Fibroblast of lung (primary cell): Measurements from ENCODE around the gene SLIT3. TPM values are rescaled to one million over a fixed set of nuclear protein-coding genes. Genes with fewer than 3 reads are reported as not detected.
"Not testable (repeated sequence)": the region's sequence is repeated elsewhere in the genome, so short reads cannot be mapped to it uniquely, and the experiment has no call there.

ENCODE experiments used
- DNase-seq, 2 donors: peaks; one replicate each; pipeline versions ENCODE4 v3.0.0 to v3.0.0-alpha.2; 2010; ENCODE audit warnings: low read depth in 2 of 2
- H2AFZ ChIP-seq: 2 replicates; pipeline ENCODE4 v1.5.1; 2012; ENCODE audit warnings: low read length, control low read depth, inconsistent platforms
- H3K27ac ChIP-seq: 2 replicates; pipeline ENCODE4 v1.5.1; 2011; ENCODE audit warnings: low read length, control low read depth; ENCODE audit not compliant: insufficient read depth
- H3K27me3 ChIP-seq: 2 replicates; pipeline ENCODE4 v1.5.1; 2011; ENCODE audit warnings: mild to moderate bottlenecking, low read length; ENCODE audit not compliant: control insufficient read depth, insufficient read depth
- H3K36me3 ChIP-seq: 2 replicates; pipeline ENCODE4 v1.5.1; 2011; ENCODE audit warnings: low read length; ENCODE audit not compliant: control insufficient read depth, insufficient read depth
- H3K4me1 ChIP-seq: 2 replicates; pipeline ENCODE4 v1.5.1; 2011; ENCODE audit warnings: low read length; ENCODE audit not compliant: control insufficient read depth, insufficient read depth; ENCODE audit errors: extremely low read depth
- H3K4me2 ChIP-seq: 2 replicates; pipeline ENCODE4 v1.5.1; 2011; ENCODE audit warnings: low read length, control low read depth; ENCODE audit not compliant: insufficient read depth; ENCODE audit errors: extremely low read depth
- H3K4me3 ChIP-seq, 4 experiments: fragments of 200-600 bp in 1 of 4; sonication (generic) in 1 of 4; replicated peaks in 1 of 4; 2 replicates each; pipeline ENCODE4 v1.5.1; 2011 to 2016; ENCODE audit warnings: low read length in 4 of 4, low read depth in 3 of 4, mild to moderate bottlenecking in 3 of 4, control low read depth in 2 of 4, inconsistent platforms in 1 of 4, mixed read lengths in 1 of 4; ENCODE audit not compliant: insufficient read depth in 1 of 4; ENCODE audit errors: control extremely low read depth in 1 of 4
- H3K79me2 ChIP-seq: 2 replicates; pipeline ENCODE4 v1.5.1; 2012; ENCODE audit warnings: mild to moderate bottlenecking, low read length, inconsistent platforms; ENCODE audit not compliant: control insufficient read depth, insufficient read depth
- H3K9ac ChIP-seq: 2 replicates; pipeline ENCODE4 v1.5.1; 2011; ENCODE audit warnings: mild to moderate bottlenecking, low read length, control low read depth; ENCODE audit not compliant: insufficient read depth
- H3K9me3 ChIP-seq: 2 replicates; pipeline ENCODE4 v1.5.1; 2012; ENCODE audit warnings: low read depth, low read length; ENCODE audit not compliant: control insufficient read depth, insufficient read depth
- H4K20me1 ChIP-seq: 2 replicates; pipeline ENCODE4 v1.5.1; 2011; ENCODE audit warnings: low read length; ENCODE audit not compliant: control insufficient read depth, insufficient read depth; ENCODE audit errors: extremely low read depth
- EZH2 ChIP-seq: IDR thresholded peaks from 2 replicates; pipeline ENCODE4 v1.5.1; 2012; ENCODE audit warnings: low read length, control low read depth, mild to moderate bottlenecking; ENCODE audit errors: missing control alignments
- polyA plus RNA-seq, 2 donors: library from polyadenylated mRNA; depleted of rRNA in 1 of 2; stranded (reverse) in 1 of 2; unstranded in 1 of 2; fragments of >200 nt; gene quantifications; 2 replicates each; pipeline ENCODE4 v1.2.1, GENCODE V29; 2011 to 2012; ENCODE audit warnings: missing spikeins in 1 of 2
- total RNA-seq: library from RNA; depleted of rRNA; stranded (reverse); fragments of >200 nt; gene quantifications from 2 replicates; pipeline ENCODE4 v1.2.1, GENCODE V29; 2014
- TF ChIP-seq, protein P1 (sequence below), 2 donors: IDR thresholded peaks in 1 of 2; conservative IDR thresholded peaks in 1 of 2; 1 replicate in 1 of 2; 2 replicates in 1 of 2; pipeline ENCODE4 v1.5.1; 2011 to 2012; ENCODE audit warnings: low read length in 2 of 2, control low read depth in 1 of 2, inconsistent platforms in 1 of 2, low read depth in 1 of 2, mild to moderate bottlenecking in 1 of 2

The SLIT3 gene
- total and polyA plus RNA-seq, 2 donors (not counting 1 experiment from before 2014, with no cell fraction given) = 1.6 to 4.6 TPM

DNA sequence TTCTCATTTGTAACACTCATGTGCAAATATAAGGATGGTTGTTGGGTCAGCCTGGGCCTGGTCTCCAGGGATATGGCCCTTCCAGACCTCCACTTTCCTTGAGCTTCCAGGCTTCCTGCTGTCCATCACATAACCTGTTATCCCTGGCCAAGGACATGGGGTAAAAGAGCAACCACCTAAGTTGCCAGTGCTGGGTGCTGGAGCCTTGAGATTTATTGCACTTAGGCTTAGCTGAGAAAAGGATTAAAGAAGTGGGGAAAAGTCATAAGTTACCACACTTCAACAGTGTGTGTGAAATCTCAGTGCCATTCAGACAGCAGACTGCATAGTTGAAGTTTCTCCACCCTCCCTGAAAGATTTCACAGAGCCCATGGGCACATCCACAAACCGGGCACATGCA lies 663.1 kb downstream of the SLIT3 start:
- Histone ChIP-seq H3K4me2 (no peak overlapping the region), H3K9ac (no peak overlapping the region), H4K20me1 (no peaks in the 10 kb centered on the region), H3K27ac (no peak overlapping the region), H3K79me2 (no peaks in the 10 kb centered on the region), H2AFZ (no peak overlapping the region), H3K4me3 (no peak overlapping the region), H3K27me3 (no peaks in the 10 kb centered on the region), H3K36me3 (no peaks in the 10 kb centered on the region), H3K9me3 (no peaks in the 10 kb centered on the region), H3K4me1 (no peaks in the 10 kb centered on the region)
- no peak for DNase-seq
- TF ChIP-seq, protein P1, sequence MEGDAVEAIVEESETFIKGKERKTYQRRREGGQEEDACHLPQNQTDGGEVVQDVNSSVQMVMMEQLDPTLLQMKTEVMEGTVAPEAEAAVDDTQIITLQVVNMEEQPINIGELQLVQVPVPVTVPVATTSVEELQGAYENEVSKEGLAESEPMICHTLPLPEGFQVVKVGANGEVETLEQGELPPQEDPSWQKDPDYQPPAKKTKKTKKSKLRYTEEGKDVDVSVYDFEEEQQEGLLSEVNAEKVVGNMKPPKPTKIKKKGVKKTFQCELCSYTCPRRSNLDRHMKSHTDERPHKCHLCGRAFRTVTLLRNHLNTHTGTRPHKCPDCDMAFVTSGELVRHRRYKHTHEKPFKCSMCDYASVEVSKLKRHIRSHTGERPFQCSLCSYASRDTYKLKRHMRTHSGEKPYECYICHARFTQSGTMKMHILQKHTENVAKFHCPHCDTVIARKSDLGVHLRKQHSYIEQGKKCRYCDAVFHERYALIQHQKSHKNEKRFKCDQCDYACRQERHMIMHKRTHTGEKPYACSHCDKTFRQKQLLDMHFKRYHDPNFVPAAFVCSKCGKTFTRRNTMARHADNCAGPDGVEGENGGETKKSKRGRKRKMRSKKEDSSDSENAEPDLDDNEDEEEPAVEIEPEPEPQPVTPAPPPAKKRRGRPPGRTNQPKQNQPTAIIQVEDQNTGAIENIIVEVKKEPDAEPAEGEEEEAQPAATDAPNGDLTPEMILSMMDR (conservative IDR thresholded peaks at IDR 0.05 in 1 of 2, IDR thresholded peaks at IDR 0.05 in 1 of 2; ENCODE audit: low read depth in 1 of 2, low read length in 2 of 2) = no peak
- no peak for TF ChIP-seq EZH2

DNA sequence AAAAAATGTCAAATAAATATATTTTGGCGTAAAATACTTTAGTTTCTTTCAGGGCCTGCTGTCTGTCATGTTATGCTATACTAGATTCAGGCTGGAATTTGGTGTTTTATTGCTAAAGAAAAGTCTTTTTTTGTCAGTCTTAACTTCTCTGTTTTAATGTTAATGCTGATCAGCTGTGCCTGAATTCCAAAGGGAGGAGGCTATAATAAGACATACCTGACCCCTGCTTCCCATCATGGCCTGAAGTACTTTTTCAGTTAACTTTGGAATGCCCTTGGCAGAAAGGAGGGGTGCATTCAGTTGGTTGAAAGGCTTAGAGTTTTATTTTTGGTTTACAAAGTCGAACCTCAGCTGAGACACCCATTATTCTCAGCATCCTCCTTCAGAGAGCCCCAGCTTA lies 663.7 kb downstream of the SLIT3 start:
- H3K9me3 ChIP-seq = no peaks in the 10 kb centered on the region
- H2AFZ ChIP-seq = no peak overlapping the region

DNA sequence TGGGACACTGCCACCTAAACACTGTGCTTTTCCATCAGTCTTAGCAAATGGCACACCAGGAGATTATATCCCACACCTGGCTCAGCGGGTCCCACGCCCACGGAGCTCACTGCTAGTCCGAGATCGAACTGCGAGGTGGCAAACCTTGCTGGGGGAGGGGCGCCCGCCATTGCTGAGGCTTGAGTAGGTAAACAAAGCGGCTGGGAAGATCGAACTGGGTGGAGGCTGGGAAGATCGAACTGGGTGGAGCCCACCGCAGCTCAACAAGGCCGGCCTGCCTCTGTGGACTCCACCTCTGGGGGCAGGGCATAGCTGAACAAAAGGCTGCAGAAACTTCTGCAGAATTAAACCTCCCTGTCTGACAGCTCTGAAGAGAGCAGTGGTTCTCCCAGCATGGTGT lies 670.0 kb downstream of the SLIT3 start:
- not testable (repeated sequence) for H3K79me2 ChIP-seq, H2AFZ ChIP-seq, H3K27me3 ChIP-seq, DNase-seq, H3K9ac ChIP-seq, H3K4me3 ChIP-seq, H3K4me1 ChIP-seq, H4K20me1 ChIP-seq, H3K36me3 ChIP-seq, H3K4me2 ChIP-seq, H3K27ac ChIP-seq, H3K9me3 ChIP-seq

More for the DNA sequence above, 663.7 kb downstream of the SLIT3 start:
- H3K4me2 ChIP-seq = no peak overlapping the region
- no peaks in the 10 kb centered on the region for H3K4me1 ChIP-seq
- no peak for DNase-seq
- no peaks in the 10 kb centered on the region for H4K20me1 ChIP-seq
- no peak overlapping the region for H3K4me3 ChIP-seq
- H3K27ac ChIP-seq = no peak overlapping the region
- H3K27me3 ChIP-seq = no peaks in the 10 kb centered on the region
- no peaks in the 10 kb centered on the region for H3K36me3 ChIP-seq
- H3K9ac ChIP-seq = no peak overlapping the region
- no peaks in the 10 kb centered on the region for H3K79me2 ChIP-seq
- TF ChIP-seq, protein P1 (conservative IDR thresholded peaks at IDR 0.05 in 1 of 2, IDR thresholded peaks at IDR 0.05 in 1 of 2; ENCODE audit: low read depth in 1 of 2, low read length in 2 of 2) = no peak
- TF ChIP-seq EZH2 = no peak
